HG03439 (cell line): Measurements from ENCODE around the gene SHLD1.
"Not testable (repeated sequence)": the region's sequence is repeated elsewhere in the genome, so short reads cannot be mapped to it uniquely, and the experiment has no call there.

Source experiments
- ATAC-seq: cut with Tn5 transposase; IDR thresholded peaks from one replicate; pipeline ENCODE4 v1.9.1; 2021; ENCODE audit warnings: mild to moderate bottlenecking, moderate library complexity; ENCODE audit not compliant: unreplicated experiment

The SHLD1 gene

GRCh38 chr20:5780846-5781217 lies 30.6 kb downstream of the SHLD1 start:
- no peak for ATAC-seq

DNA sequence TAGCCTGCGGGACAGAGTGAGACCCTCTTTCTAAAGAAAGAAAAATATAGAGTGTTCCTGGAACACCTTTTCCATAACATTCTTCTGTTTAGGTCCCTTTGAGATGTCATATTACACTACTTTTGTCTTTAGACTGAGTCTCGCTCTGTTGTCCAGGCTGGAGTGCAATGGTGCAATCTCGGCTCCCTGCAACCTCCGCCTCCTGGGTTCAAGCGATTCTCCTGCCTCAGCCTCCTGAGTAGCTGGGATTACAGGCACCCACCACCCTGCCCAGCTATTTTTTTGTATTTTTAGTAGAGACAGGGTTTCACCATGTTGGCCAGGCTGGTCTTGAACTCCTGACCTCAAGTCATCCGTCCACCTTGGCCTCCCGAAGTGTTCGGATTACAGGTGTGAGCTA lies 31.2 kb downstream of the SHLD1 start:
- ATAC-seq = not testable (repeated sequence)

GRCh38 chr20:5781798-5782750 lies 31.9 kb downstream of the SHLD1 start:
- ATAC-seq = no peak

DNA sequence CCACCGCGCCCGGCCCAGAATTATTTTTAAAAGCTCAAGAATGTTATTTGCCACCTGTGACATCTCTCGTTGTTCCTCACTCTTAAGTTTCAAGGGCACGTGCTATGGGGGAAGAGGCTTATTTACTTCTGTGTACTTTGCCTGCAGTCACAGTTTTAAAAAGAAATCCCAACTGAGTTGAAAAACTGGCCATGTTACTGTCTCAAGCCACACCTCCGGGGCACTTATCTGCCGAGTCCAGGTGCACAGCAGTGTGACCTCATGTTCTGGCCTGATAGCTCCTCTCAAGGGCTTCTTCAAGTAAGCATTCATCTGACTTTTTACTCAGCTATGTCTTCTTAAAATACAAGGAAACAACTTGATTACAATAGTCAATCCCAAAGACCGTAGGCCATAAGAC lies 34.5 kb downstream of the SHLD1 start:
- ATAC-seq = no peak

GRCh38 chr20:5785146-5785545 lies 34.9 kb downstream of the SHLD1 start:
- no peak for ATAC-seq

DNA sequence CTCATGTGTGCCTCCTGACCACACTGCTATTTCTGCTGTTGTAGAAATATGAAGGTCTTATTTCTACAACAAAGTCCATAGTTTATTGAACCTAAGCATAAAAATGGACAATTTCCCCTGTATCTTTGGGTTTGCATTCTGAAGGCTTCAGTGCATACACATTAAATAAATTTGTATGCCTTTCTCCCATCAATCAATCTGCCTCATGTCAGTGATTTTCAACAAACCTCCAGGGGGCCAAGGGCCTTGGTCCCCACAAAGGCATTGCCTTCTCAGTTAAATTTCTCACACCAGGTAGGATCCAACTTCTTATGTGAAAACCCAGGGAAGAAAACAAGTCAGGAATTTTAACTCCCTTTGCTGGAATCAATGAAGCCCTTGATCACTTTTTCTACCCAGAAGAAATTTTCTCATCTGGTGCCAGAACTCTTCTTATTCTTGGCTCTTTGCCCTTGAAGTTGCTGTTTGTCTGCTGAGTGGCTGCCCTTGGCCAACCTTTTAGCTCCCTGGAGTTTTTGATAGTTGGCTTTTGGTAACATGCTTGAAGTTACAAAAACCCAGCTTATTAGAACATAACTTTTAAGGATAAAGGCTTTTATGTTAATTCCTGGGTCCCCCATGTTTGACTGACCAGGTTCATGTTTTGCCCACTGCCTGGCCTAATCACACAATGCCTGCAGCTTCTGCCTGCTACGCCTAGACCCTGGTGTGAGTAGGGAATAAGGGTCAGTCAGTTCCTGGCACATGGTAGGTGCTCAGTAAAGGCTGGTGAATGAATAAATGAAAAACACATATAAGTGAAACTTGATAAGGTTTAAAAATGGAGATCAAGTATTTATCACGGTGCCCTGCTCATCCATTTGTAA lies 37.0 kb downstream of the SHLD1 start:
- ATAC-seq = no peak

GRCh38 chr20:5787796-5788165 lies 37.6 kb downstream of the SHLD1 start:
- ATAC-seq = no peak

DNA sequence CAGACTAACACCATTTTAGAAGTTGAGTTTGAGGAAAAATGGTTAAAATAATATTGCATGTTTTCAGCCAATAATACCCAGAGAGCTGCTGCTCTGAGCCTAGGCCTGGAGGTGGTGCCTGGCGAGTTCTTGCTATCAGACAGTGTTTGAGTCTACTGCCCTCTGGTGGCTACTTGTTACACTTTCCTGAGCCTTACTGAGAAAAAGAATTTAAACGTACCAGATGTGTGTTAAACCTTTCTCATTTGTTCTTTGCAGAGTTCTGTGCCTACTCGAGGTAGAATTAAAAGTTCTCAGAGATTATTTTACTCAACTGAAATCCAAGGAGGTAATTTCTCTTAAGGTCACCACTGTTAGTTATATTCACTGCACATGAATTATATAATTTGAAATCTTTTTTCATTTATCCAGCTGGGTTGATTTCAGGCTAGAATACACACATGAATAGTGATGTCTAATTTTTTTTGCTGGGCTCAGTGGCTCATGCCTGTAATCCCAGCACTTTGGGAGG lies 38.2 kb downstream of the SHLD1 start:
- peak; percentile 81 for ATAC-seq

DNA sequence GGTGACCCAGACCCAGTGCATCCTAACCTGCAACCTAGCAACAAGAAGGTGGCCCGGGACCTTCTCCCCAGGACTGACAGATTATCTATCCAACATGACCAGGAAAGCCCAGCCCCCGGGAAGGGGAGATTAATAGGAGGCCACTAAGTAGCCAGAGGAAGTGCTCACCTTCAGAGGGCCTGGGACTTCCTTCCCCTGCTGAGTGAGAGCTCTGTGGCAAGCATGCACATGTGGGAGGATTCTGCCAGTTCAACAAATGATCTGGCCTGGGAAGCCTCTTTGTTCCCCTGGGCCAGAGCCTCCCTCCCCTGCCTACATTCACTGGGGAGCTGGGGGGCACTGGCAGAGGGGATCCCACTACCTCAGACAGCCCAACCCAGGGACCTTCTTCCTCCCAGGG lies 39.6 kb downstream of the SHLD1 start:
- ATAC-seq = no peak

DNA sequence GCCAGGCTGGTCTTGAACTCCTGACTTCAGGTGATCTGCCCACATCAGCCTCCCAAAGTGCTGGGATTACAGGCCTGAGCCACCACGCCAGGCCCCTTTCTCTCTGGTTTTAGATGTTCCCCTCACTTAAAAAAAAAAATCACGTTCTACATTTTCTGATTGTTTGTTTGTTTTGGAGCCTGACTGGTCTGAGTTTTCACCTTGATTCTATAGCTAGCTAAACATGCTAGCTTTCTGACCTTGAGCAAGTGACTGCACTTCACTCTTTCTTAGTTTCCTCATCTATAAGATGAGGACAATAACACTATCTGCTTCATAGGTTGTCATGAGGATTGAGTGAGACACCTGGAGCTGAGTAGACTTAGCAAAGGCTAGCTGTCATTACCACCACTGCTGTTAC lies 43.7 kb downstream of the SHLD1 start:
- no peak for ATAC-seq

GRCh38 chr20:5796331-5797040 lies 46.3 kb downstream of the SHLD1 start:
- no peak for ATAC-seq

DNA sequence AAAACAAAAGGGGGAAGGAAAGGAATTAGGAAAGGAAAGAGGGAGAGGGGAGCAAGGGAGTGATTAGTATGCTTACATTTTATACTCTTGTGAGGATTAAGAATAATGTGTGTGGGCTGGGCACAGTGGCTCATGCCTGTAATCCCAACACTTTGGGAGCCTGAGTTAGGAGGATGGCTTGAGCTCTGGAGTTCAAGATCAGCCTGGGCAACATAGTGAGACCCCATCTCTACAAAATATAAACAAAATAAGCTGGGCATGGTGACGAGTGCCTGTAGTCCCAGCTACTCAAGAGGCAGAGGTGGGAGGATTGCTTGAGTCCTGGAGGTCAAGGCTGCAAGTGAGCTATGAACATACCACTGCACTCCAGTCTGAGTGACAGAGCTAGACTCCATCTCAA lies 47.0 kb downstream of the SHLD1 start:
- no peak for ATAC-seq

- no peak for ATAC-seq
Measured at GRCh38 chr20:5797843-5798462, 47.8 kb downstream of the SHLD1 start.

GRCh38 chr20:5803754-5804303 lies 53.6 kb downstream of the SHLD1 start:
- ATAC-seq = not testable (repeated sequence)

DNA sequence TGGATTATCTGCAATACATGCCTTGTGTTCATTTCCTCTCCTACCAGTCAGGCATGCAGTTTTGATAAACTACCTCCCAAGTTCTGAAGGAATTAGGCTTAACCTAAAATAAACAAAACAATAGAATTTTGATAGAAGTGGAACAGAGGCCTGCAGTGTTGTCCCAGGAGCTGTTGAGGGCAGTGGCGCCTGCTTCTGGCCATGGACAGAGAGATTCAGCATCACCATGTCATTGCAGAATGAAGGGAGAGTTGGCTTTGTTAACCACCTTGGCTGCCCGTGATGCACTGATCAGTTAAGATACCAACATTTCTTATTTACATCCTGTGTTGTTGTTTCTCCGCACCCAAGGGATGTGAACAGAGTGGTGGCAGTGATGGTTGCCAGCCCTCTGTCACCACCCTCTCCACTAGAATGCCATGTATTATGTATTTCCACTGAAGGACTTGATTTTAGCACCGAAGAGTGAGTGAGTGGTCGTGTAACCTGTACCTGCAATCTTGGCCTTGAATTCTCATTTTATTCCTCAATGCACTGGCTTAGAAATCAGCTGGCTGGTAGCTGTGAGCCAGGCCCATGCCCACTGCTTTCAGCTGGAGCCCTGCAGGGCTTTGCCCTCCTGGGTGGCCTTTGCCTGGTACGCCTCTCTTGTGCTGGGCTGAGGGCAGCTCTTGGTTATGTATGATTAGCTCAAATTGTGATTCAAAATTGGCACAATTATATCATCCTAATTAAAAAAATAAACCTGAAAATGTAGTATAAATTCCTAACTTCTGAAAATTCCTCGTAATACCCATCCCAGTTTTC lies 56.5 kb downstream of the SHLD1 start:
- ATAC-seq = no peak

DNA sequence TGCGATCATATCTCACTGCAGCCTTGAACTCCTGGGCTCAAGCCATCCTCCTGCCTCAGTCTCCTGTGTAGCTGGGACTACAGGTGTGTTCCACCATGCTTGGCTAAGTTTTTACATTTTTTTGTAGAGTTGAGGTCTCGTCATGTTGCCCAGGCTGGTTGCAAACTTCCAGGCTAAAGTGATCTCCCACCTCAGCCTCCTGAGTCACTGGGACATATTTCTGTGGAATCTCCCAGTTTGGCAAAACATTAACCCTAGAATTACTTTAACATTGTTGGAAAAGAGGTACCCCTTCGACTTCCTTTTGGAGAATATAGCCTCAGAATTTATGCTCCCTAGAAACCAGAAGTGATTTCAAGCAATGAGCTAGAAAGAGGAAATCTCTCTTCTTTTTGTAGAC lies 57.2 kb downstream of the SHLD1 start:
- no peak for ATAC-seq

GRCh38 chr20:5808901-5809300 lies 58.7 kb downstream of the SHLD1 start:
- no peak for ATAC-seq

DNA sequence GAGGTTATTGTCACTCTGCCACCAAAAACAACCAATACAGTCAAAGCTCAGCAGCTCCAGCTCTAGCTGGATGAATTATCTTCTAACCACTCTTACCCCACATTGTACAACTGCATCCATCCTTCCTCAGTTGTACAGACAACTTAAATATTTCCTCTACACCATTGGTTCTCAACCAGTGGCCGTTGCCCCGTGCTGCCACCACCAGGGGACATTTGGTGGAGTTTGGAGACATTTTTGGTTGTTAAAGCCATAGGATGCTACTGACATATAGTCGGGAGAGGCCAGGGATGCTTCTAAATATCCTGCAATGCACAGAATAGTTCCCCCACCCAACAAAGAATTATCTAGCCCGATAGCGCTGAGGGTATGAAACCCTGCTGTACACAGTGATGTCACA lies 59.3 kb downstream of the SHLD1 start:
- no peak for ATAC-seq

- no peak for ATAC-seq
Measured at GRCh38 chr20:5810800-5811422, 60.7 kb downstream of the SHLD1 start.
